ENCODE results near the gene TTYH1. TPM values are rescaled to one million over a fixed set of nuclear protein-coding genes. Genes with fewer than 3 reads are reported as not detected.

The TTYH1 gene
- total and polyA plus RNA-seq, 2 donors (not counting 3 experiments of a cell fraction or from before 2014, with no cell fraction given), result not detected

DNA sequence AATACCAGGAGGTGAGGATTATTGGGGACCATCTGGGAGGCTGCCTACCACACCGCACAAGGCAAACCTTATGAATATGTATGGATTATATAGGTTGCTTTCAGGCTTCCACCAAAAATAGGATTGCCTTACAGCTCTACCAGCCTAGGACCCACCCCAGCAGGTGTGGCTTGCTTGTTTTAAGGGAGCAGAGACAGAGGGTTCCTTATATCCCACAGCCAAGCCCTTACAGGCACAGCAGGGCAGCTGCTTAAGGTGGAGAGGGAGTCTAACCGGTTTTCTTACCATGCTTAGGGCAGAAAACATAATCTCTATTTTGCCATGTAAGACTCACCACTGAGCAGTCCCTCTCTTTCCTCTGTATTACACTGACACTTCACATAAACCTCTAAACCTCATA is 16.1 kb upstream of the TTYH1 start:
- ChIA-PET POLR2A (no interaction called here), CTCF (no interaction called here)
- Histone ChIP-seq H3K36me3 (ENCODE audit: control insufficient read depth in 2 of 2, extremely low read depth in 1 of 2, insufficient read depth in 2 of 2, low read length in 2 of 2) (no peaks in the 10 kb centered on the region), H2AFZ (ENCODE audit: low read depth, low read length) (no peak overlapping the region), H3K9ac (replicated peaks; ENCODE audit: extremely low read depth, insufficient read depth, low read length) (no peak overlapping the region), H3K4me1 (ENCODE audit: control insufficient read depth, extremely low read depth, insufficient read depth, low read length) (no peaks in the 10 kb centered on the region), H3K79me2 (ENCODE audit: control insufficient read depth, insufficient read depth, low read length) (no peaks in the 10 kb centered on the region), H3K9me3 (replicated peaks; ENCODE audit: control insufficient read depth, insufficient read depth, low read length) (no peaks in the 10 kb centered on the region), H4K20me1 (replicated peaks; ENCODE audit: control insufficient read depth, extremely low read depth, insufficient read depth, low read length) (no peaks in the 10 kb centered on the region), H3K4me3 (replicated peaks in 1 of 3; ENCODE audit: insufficient read depth in 1 of 3, low read depth in 1 of 3, low read length in 3 of 3) (no peak overlapping the region), H3K9me1 (replicated peaks; ENCODE audit: control insufficient read depth, extremely low read depth, insufficient read depth, low read length) (no peaks in the 10 kb centered on the region), H3K4me2 (ENCODE audit: insufficient read depth, low read length) (no peak overlapping the region), H3K27me3 (ENCODE audit: control insufficient read depth in 2 of 2, insufficient read depth in 2 of 2, low read length in 2 of 2) (no peaks in the 10 kb centered on the region), H3K27ac (ENCODE audit: insufficient read depth, low read depth, low read length) (no peak overlapping the region)
- DNase-seq (ENCODE audit: low read depth, low spot score) (no peak), FAIRE-seq (no peak)
- TF ChIP-seq POLR2AphosphoS5 (IDR thresholded peaks at IDR 0.05; ENCODE audit: insufficient read depth, low read depth, low read length) (no peak), MYC (IDR thresholded peaks at IDR 0.05; ENCODE audit: low read depth, low read length) (no peak), GATA2 (IDR thresholded peaks at IDR 0.05; ENCODE audit: insufficient read depth, insufficient read length, low read depth, low read length) (no peak)
- BruUV-seq (replicated peaks), result no TSS peak
- dilution Hi-C loops (cut with MboI; ENCODE audit: extremely low pct_ligation_motif_present, low sequenced_read_pairs) (no loop called here), intact Hi-C loops (cut with micrococcal nuclease) (no loop called here)

DNA sequence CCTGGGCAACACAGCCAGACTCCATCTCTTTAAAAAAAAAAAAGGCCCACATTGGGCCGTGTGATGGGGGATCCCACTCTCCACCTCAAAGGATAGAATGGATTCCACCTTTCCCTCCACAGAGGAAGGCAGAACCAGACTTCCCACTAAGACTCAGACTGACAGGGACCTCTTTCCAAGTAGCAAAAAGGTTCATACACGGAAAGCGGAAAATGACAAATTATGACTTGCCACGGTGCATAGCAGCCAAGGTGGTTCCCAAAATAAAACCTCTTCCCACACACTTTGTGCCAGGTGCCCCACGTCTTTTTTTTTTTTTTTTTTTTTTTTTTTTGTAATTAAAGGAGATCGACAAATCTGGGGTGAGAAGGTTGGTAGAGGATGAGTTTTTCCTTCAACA is 14.4 kb upstream of the TTYH1 start:
- Histone ChIP-seq H3K9me1 (replicated peaks; ENCODE audit: control insufficient read depth, extremely low read depth, insufficient read depth, low read length) (no peaks in the 10 kb centered on the region), H3K27me3 (ENCODE audit: control insufficient read depth in 2 of 2, insufficient read depth in 2 of 2, low read length in 2 of 2) (no peaks in the 10 kb centered on the region), H3K79me2 (ENCODE audit: control insufficient read depth, insufficient read depth, low read length) (no peaks in the 10 kb centered on the region), H3K27ac (ENCODE audit: insufficient read depth, low read depth, low read length) (no peak overlapping the region), H2AFZ (ENCODE audit: low read depth, low read length) (no peak overlapping the region), H3K4me1 (ENCODE audit: control insufficient read depth, extremely low read depth, insufficient read depth, low read length) (no peaks in the 10 kb centered on the region), H3K4me2 (ENCODE audit: insufficient read depth, low read length) (no peak overlapping the region), H4K20me1 (replicated peaks; ENCODE audit: control insufficient read depth, extremely low read depth, insufficient read depth, low read length) (no peaks in the 10 kb centered on the region), H3K36me3 (ENCODE audit: control insufficient read depth in 2 of 2, extremely low read depth in 1 of 2, insufficient read depth in 2 of 2, low read length in 2 of 2) (no peaks in the 10 kb centered on the region), H3K9me3 (replicated peaks; ENCODE audit: control insufficient read depth, insufficient read depth, low read length) (no peaks in the 10 kb centered on the region), H3K4me3 (replicated peaks in 1 of 3; ENCODE audit: insufficient read depth in 1 of 3, low read depth in 1 of 3, low read length in 3 of 3) (no peak overlapping the region), H3K9ac (replicated peaks; ENCODE audit: extremely low read depth, insufficient read depth, low read length) (no peak overlapping the region)
- ChIA-PET POLR2A (no interaction called here), CTCF (no interaction called here)
- BruUV-seq (replicated peaks), result no TSS peak
- dilution Hi-C loops (cut with MboI; ENCODE audit: extremely low pct_ligation_motif_present, low sequenced_read_pairs) (no loop called here), intact Hi-C loops (cut with micrococcal nuclease) (no loop called here)
- TF ChIP-seq FOS (IDR thresholded peaks at IDR 0.05; ENCODE audit: borderline replicate concordance, insufficient read depth, low read length) (no peak), EZH2 (IDR thresholded peaks at IDR 0.05; ENCODE audit: borderline replicate concordance, low read depth, low read length, severe bottlenecking) (no peak), GATA2 (IDR thresholded peaks at IDR 0.05; ENCODE audit: insufficient read depth, insufficient read length, low read depth, low read length) (no peak), POLR2AphosphoS5 (IDR thresholded peaks at IDR 0.05; ENCODE audit: insufficient read depth, low read depth, low read length) (no peak), JUN (IDR thresholded peaks at IDR 0.05; ENCODE audit: borderline replicate concordance, insufficient read depth, insufficient read length, low read depth) (no peak), MYC (IDR thresholded peaks at IDR 0.05; ENCODE audit: low read depth, low read length) (no peak), POLR2A (IDR thresholded peaks at IDR 0.05; ENCODE audit: low read depth, low read length) (no peak)
- TF ChIP-seq, protein P1, sequence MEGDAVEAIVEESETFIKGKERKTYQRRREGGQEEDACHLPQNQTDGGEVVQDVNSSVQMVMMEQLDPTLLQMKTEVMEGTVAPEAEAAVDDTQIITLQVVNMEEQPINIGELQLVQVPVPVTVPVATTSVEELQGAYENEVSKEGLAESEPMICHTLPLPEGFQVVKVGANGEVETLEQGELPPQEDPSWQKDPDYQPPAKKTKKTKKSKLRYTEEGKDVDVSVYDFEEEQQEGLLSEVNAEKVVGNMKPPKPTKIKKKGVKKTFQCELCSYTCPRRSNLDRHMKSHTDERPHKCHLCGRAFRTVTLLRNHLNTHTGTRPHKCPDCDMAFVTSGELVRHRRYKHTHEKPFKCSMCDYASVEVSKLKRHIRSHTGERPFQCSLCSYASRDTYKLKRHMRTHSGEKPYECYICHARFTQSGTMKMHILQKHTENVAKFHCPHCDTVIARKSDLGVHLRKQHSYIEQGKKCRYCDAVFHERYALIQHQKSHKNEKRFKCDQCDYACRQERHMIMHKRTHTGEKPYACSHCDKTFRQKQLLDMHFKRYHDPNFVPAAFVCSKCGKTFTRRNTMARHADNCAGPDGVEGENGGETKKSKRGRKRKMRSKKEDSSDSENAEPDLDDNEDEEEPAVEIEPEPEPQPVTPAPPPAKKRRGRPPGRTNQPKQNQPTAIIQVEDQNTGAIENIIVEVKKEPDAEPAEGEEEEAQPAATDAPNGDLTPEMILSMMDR (IDR thresholded peaks at IDR 0.05; ENCODE audit: extremely low read depth in 1 of 2, insufficient read depth in 1 of 2, low read depth in 1 of 2, low read length in 2 of 2), result no peak
- TF ChIP-seq, protein P2, sequence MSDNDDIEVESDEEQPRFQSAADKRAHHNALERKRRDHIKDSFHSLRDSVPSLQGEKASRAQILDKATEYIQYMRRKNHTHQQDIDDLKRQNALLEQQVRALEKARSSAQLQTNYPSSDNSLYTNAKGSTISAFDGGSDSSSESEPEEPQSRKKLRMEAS (IDR thresholded peaks at IDR 0.05; ENCODE audit: insufficient read depth, insufficient read length), result no peak
- DNase-seq (ENCODE audit: low read depth, low spot score) (no peak), FAIRE-seq (no peak)
